HG03139 (cell line): ENCODE data around the gene SPPL2C.
"Not testable (repeated sequence)": the region's sequence is repeated elsewhere in the genome, so short reads cannot be mapped to it uniquely, and the experiment has no call there.

Source experiments
- ATAC-seq: cut with Tn5 transposase; IDR thresholded peaks from one replicate; pipeline ENCODE4 v1.9.1; 2021; ENCODE audit not compliant: unreplicated experiment

Gene SPPL2C

DNA sequence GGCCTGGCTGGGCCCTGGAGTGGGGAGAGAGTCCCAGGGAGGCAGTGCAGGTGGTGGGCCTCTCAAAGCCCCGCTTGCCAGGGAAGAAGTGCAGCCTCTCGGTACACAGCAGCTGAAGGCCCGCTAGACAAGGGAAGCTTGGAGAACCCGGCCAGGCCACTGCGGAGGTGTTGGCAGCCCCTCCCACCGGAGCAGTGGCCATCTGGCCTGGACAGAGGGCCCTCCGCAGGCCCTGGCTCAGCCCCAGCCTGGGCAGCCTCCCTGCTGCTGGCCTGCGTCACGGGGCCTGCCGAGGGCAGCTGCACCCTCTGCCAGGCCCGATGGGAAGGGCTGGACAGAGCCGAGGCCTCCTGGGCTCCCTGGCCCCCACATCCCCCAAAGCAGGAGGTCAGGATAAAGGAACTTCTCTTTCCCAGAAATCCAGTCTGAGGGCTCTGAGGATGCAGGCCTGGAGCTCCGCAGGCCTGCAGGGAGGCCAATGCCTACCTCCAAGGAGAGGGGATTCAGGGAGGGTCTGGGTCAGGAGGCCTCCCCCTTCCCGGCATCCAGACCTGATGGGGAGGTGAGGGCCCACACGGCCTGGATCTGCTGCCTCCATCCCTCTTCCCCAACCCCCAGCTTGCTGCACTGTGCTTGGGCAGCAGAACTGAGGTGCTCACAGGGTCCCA, 4.3 kb downstream of the SPPL2C start:
- ATAC-seq: no peak

DNA sequence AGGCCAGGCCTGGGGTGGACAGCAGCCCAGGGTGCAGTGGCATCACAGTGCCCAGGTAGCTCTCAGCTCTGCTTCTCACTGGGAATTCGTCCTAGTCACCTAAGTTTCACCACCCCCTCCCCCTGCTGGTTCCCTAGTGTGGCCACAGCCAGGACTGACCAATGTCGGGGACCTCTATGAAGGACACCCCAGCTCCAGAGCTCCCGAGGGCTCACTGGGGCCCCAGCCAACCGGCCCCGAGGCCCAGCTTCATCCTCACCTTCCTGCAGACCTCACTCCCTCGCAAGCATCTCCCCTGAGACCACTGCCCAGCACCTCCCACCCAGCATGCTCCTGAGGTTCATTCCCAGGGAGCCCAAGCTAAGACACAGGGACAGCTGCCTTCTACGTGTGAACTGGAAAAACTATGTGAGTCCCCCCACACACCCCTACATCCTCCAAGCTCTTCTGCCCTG, 4.9 kb downstream of the SPPL2C start:
- no peak for ATAC-seq

DNA sequence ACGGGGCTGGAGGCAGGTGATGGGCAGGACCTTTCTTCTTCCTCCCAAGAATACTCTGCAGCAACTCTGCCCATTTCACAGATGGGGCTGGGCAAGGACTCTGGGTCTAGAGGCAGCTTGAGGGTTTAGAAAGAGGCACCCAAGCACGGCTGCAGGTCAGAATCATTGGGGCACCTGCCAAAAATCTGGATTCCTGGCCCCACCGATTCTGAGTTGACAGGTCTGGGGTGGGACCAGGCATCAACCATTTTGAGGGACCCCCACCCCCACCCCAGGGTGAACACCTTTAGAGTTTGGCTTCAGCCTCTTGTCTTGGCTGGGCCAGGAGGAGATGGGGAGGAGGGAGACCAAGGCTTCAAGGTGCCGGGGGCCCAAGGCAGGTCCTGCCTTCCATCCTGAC, 5.3 kb downstream of the SPPL2C start:
- ATAC-seq: no peak

DNA sequence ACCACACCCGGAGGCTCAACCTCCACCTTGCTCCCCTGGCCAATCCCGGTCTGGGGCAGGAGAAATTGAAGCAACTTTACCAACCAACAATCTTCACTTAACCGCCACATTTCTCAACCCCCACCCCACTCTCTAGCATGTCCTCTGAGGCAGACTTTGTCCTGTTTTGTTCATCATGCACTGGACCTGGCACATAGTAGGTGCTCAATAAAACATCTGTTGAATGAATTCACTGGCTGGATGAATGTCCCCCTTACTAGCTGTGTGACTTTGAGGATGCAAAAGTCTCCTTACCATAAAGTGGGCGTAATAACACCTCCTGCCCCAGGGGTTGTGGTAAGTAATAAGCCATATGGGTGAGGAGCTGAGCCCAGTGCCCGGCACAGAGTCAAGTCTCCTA, 5.8 kb downstream of the SPPL2C start:
- ATAC-seq: no peak

DNA sequence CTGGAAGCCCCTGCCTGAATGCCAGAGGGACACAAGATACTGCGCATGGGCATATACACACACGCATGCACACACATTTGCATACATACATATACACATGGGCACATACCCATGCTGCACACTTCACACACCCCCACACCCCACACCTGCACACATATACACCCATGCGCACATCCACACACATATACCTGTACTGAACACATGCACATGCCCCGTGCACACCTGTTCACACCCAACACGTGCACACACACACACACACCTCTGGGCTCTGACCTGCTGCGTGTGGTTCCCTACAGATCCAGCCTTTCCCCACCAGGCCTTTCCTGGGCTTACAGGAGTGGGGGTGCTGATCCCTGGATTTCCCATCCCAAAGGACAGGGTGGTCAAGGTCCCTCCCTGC, 6.3 kb downstream of the SPPL2C start:
- no peak for ATAC-seq

DNA sequence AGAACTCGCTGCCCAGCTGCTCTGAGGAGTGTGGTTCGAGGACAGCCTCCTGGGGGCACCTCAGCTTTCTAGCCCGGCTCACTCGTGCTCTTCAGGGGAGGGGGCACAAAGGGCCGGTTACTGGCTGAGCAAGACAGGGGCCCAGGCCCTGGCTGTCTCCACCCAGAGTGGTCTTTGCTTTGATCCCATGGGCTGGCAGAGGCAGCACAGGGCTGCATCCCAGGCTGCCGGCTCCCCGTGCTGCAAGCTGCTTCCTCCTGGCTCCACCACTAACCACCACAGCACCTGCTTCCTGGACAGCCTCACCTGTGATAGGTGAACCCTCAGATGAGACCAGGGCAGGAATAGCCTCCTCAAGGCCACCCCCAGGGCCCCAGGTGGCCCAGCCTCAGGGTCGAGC, 6.8 kb downstream of the SPPL2C start:
- ATAC-seq: no peak

DNA sequence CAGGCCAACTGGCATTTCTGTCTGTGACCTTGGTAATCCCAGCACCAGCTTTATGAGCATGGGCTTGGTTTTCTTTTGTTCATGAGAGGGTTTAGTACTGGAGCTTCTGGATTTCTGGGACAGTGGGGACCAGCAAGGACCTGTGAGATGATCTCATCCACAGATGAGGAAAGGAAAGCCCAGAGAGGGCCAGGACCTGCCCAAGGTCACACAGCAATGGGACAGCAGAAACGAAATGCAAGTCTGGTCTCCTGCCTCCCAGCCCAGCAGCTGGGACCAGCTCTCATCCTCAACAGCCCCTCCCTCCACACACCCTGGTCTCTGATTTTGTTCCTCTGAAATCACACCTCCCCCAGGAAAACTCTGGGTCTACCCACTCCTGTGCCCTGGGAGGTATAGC, 7.2 kb downstream of the SPPL2C start:
- ATAC-seq: no peak

DNA sequence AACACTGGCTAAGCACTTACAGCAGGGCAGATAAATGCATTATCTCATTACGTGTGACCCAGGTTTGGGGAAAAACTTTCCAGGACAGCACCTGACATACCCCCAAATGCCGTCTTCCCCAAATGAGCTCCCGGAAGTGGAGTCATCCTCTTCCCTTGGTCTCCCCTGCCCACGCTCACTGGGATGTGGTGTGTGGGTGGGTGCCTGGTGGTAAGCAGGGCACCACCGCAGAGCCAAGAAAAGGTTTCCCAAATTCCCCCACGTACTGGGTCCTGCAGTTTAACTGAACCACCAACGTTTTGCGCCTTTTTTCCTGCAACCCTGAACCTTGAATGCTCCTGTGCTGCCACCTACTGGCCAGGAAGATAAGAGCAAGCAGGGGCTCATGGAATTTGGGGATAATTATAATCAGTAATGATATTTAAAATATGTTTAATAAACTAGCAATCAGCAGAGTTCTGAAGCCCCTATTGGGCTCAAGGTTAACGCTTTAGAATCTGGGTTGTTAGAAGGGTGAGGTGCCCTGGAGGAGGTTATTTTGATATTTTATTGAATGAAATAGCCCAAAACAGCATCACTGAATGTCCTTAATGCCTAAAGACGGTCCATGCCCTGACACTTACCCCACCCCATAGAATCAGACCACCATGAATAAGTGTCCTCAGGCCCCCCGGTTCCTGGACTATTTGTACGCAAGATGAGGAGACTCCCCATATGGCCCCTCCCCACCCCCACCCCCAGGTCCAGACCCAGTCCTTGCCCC, 8.0 kb downstream of the SPPL2C start:
- ATAC-seq: no peak

DNA sequence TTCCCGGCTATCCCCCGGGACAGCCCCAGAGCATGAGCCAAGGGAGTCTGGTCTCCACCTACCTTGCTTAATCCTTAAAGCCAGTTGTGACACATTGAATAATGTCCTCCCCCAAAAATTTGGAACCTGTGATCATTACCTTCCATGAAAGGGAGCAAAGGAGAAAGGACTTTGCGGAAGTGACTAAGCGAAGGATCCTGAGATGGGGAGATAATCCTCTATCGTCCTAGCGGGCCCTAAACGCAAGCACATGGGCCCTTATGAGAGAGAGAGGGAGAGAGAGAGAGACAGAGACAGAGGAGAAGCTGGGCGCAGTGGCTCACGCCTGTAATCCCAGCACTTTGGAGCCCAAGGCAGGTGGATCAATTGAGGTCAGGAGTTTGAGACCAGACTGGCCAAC, 9.5 kb downstream of the SPPL2C start:
- ATAC-seq: no peak

DNA sequence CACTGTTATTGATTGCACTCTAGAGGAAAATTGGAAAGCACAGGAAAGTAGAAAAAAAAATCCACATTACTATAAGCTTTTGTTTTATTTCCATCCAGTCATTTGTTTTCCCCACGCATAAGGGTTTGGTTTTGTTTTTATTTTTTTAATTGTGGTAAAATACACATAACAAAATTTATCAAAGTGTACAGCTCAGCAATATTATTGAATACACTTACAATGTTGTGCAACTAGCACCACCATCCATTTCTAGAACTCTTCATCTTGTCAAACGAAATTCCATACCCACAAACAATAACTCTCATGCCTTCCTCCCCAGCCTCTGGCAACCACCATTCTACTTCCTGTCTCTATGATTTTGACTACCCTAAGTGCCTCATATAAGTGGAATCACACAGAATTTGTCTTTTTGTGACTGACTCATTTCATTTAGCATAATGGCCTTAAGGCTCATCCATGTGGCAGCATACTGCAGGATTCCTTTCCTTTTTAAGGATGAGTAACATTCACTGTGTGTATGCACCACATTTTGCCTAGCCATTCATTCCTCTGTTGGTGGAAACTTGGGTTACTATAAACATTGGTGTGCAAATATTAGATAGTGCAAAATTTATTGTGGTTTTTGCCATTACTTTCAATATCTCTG, 11.1 kb downstream of the SPPL2C start:
- no peak for ATAC-seq

DNA sequence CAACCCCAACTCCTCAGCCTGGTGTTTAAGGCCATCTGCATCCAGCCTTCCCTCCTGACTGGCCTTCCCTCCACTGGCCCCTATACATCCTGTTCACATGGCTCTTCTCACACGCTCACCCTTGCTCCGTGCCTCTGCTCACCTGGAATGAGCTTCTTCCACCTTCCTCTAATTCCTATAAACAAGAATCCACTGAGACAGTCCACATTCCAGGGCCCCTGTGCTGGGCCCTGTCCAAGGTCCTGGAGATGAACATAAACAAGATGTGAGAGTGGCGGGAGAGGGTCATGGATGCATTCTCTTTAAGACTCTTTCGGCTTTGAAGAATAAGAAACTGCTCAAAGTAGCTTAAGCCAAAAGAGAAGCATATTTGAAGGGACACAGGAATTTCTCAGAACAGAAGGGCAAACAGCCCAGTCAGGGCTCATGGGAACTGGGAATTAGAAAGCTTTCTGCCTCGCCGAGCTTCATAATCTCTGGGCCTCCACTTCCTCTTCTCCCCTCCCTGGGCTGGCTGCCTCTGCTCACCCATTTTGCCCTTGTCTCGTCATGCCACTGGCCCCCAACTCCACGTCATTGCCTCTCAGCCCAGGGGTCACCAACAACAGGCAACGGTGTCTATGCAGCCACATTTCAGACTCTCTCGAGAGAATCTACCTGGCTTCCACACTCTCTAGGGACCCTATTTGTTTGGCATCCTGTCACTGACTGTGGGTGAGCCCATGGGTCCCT, 13.5 kb downstream of the SPPL2C start:
- no peak for ATAC-seq

DNA sequence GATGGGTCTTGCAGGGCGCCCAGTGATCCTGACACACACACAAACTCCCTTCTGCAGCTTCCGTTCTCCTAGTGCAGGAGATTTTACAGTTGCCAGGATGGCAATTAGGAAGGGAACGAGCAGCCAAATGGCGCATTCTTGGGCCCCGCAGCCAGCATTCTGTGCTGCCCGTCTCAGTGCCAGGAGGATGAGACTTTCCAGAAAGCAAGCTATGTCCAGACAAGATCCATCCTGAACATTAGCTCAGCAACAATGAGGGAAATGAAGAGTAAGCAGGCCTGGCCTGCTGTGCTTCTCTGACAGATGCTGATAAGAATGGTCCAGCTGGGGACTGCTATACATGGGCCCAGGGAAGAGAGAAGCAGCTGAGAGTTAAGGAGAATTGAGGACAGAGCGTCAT, 16.5 kb downstream of the SPPL2C start:
- no peak for ATAC-seq

DNA sequence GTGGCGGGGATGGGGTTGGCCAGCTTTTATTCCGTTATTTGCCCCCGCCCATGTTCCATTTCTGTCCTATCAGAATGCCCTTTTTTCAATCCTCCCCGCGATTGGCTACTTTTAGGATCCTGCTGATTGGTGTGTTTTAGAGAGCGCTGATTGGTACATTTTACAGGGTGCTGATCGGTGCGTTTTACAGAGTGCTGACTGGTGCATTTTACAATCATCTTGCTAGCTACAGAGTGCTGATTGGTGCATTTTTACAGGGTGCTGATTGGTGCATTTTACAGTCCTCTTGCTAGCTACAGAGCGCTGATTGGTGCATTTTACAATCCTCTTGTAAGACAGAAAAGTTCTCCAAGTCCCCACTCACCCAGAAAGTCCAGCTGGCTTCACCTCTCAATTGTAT, 17.4 kb downstream of the SPPL2C start:
- not testable (repeated sequence) for ATAC-seq

DNA sequence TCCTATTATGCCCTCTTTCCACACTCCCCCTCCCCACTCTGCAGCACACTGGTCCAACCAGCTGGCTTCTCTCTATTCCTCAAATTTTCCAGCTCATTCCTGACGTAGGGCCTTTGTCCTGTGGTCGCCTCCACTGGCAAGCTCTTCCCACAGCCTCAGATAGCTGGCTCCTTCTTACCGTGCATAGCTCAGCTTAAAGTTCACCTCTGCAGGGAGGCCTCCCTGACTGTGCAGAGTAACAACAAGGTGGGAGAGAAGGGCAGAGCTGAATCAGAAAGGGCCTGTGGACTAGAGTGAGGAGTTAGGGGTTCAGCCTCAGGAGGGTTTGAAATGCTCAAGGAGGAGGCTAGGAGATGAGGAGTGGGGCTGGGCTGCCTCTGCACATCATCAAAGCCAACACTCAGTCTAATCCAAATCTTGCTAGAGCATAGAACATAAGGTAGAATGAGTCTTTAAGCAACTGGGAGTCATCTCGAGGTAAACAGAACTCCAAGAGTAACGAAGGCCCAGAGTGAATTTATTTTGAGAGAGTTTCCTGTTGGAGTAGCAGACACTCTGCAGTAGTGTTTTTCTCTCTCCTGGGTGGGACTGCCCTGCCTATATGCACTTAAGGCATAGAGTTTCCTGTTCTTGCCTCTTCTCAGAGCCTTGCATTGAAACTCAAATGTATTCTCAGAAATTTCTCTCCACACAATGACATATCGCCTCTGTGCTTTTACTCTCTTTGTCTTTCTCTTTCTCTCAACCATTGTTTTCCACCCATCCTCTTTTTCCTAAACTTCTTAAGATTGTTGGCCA, 19.4 kb downstream of the SPPL2C start:
- no peak for ATAC-seq

DNA sequence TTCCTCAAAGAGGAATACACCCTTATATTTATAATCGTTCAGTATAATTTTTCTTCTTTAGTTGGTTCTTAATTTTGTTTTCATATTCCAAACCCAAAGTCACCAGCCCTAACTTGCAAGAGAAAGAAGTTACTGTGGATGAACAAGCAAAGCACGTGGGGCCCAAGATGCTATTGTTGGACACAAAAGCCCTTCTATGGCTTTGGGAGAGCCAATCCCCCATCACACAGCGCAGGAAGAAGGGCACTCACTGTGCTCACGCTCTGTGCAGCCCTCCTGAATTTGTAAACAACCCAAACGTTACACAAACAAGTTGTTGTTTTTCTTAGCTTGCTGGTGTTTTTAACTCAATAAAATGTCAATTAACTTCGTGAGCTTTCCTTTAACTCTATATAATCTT, 22.5 kb downstream of the SPPL2C start:
- ATAC-seq: no peak

DNA sequence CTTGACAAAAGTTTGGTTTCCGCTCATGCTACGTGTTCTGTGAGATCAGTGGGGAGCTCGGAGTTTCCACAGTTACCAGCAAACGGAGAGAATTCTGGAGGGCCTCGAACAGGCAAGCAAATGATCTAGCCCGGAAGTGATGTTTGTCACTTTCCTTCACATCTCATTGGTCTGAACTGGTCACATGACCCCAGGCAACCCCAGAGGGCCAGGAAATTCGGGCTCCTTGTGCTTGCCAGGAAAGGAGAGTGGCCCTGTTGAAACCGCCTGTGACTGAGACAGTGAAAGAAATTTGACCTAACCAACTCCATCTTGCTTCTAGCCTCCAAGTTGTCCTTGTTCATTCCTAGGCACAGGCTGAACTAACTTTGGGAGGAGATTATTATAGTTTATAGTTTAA, 23.0 kb downstream of the SPPL2C start:
- ATAC-seq: no peak

DNA sequence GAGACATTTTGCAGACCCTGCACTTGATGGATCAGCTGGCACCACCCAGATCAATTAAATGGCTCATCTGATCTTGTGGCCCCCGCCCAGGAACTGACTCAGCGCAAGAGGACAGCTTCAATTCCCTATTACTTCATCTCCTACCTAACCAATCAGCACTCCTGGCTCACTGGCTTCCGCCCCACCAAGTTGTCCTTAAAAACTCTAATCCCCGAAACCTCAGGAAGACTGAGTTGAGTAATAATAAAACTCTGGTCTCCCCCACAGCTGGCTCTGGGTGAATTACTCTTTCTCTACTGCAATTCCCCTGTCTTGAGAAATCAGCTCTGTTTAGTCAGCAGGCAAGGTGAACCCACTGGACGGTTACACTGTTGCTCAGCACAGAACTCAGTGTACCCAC, 23.6 kb downstream of the SPPL2C start:
- ATAC-seq: no peak

DNA sequence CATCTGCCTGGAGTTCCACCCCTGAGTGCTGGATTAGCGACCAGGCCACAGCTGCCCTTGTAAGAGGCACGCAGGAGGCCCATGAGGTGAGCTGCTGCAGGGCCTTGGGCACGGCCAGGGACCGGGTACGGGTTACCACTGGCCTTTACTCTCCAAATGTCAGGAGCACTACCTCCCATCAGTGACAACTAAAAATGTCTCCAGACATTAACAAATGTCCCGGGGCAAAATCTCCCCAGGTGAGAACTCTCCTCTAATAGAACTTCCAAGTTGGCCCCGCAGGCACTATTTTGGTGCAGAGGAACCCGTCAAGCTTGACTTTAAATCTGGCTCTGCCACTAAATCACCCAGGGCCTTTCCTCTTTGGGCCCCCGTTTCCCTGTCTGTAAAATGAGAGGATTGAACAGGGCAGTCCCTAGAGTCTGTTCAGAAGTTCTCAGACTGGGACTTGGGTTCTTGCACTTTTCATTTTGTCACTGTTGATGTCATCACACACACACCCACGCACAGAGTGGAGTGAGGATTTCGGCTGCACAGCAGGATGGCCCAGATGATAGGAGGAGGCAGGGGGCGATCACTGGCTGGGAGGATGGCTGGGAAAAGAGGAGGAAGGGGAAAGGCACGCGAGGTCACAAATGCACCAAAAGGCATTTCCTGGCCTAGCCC, 25.1 kb downstream of the SPPL2C start:
- no peak for ATAC-seq

DNA sequence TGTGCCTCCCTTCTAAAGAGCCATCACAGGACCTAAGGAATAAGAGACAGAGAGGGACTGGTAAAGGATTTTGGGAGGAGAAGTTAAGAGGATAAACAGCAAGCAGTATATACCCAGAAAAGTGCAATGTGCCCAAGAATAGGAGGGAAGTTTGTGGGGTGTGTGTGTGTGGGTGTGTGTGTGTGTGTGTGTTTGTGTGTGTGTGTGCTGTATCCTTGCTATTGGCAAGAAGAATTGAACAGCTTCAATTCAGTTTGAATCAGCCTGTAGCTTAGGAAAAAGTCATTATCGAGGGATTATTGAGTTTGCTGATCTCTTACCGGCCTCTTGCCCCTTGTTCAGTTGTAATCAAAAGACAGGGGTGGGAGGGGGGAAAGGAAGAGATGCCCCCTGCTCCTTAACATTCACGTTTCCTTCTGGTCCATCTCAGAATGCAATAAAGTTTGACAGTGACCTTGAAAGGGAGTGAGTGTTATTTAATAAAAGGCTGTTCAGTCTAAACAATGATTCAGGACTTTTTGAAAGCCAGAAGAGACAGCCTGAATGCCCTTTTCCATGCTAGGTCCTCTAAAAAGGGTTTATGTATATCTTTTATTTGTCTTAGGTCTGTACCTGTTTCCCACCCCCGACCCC, 25.8 kb downstream of the SPPL2C start:
- ATAC-seq: no peak

DNA sequence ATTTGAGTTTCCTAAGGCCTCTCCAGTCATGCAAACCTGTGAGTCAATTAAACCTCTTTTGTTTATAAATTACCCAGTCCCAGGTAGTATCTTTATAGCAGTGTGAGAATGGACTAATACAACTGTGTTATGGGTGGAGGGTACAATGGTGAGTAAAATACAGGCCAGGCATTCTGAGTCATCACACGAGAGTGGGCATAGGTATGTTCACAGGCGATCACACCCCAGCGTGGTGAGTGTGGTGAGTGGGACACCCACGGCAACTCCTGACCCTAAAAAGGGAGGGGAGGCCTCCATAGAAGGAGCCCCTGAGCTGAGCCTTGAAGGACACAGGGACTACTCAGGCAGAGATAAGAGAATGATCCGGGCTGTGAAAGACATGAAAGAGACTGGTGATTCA, 27.0 kb downstream of the SPPL2C start:
- no peak for ATAC-seq
